Stimulated activated naive CD8-positive, alpha-beta T cell treated with anti-CD3 and anti-CD28 coated beads, Interleukin-15, Interleukin-2, amounts not matched to agents 100 U/mL and 50 U/mL, for 24 hours (primary cell): ENCODE measurements around the gene IL9R.
"Not testable (repeated sequence)": the region's sequence is repeated elsewhere in the genome, so short reads cannot be mapped to it uniquely, and the experiment has no call there.

Experiments used
- ATAC-seq: fragments of 150-1000 bp; cut with Tn5 transposase; one replicate; pipeline ENCODE4 v1.10.0; 2021
- DNase-seq: peaks from one replicate; pipeline ENCODE4 v3.0.0; 2021

IL9R gene

GRCh38 chrX:155997436-155997835, at the start of gene IL9R:
Gene IL9R (plus strand): TSS chrX:155997696. CDS start chrX:155997760, 64 bp downstream.
- ATAC-seq: peak; percentile 90

GRCh38 chrX:155949098-155949497, 48.4 kb upstream of the IL9R start:
- ATAC-seq: no peak

More at GRCh38 chrX:155997436-155997835, at the start of gene IL9R:
- DNase-seq: peak; percentile 68

GRCh38 chrX:155951237-155951789, 46.2 kb upstream of the IL9R start:
- ATAC-seq (no peak), DNase-seq (no peak)

More at GRCh38 chrX:155949098-155949497, 48.4 kb upstream of the IL9R start:
- no peak for DNase-seq

GRCh38 chrX:155953055-155953454, 44.4 kb upstream of the IL9R start:
- DNase-seq (no peak), ATAC-seq (no peak)

- DNase-seq: no peak
- no peak for ATAC-seq
Measured at GRCh38 chrX:155954793-155955192, 42.7 kb upstream of the IL9R start.

- ATAC-seq: no peak
- no peak for DNase-seq
Measured at GRCh38 chrX:155956099-155956498, 41.4 kb upstream of the IL9R start.

GRCh38 chrX:155956649-155957048, 40.8 kb upstream of the IL9R start:
- DNase-seq (no peak), ATAC-seq (no peak)

- DNase-seq (no peak), ATAC-seq (no peak)
Measured at GRCh38 chrX:155957843-155958242, 39.7 kb upstream of the IL9R start.

- ATAC-seq: no peak
- DNase-seq: no peak
Measured at GRCh38 chrX:155959018-155959587, 38.4 kb upstream of the IL9R start.

GRCh38 chrX:155962906-155963305, 34.6 kb upstream of the IL9R start:
- no peak for DNase-seq
- no peak for ATAC-seq

GRCh38 chrX:155966876-155967275, 30.6 kb upstream of the IL9R start:
- peak; percentile 19 for DNase-seq
- ATAC-seq: peak; percentile 76

- no peak for ATAC-seq
- DNase-seq: no peak
Measured at GRCh38 chrX:155967653-155968325, 29.7 kb upstream of the IL9R start.

GRCh38 chrX:155968326-155968661, 29.2 kb upstream of the IL9R start:
- no peak for DNase-seq
- ATAC-seq: no peak

GRCh38 chrX:155968791-155969190, 28.7 kb upstream of the IL9R start:
- DNase-seq (no peak), ATAC-seq (no peak)

- not testable (repeated sequence) for DNase-seq, ATAC-seq
Measured at GRCh38 chrX:155971658-155972057, 25.8 kb upstream of the IL9R start.

- not testable (repeated sequence) for ATAC-seq
Measured at GRCh38 chrX:155972241-155972640, 25.3 kb upstream of the IL9R start.

GRCh38 chrX:155983326-155983725, 14.2 kb upstream of the IL9R start:
- ATAC-seq (no peak), DNase-seq (no peak)

More at GRCh38 chrX:155972241-155972640, 25.3 kb upstream of the IL9R start:
- DNase-seq: not testable (repeated sequence)

GRCh38 chrX:155985208-155985607, 12.3 kb upstream of the IL9R start:
- DNase-seq (no peak), ATAC-seq (no peak)

GRCh38 chrX:155986995-155987394, 10.5 kb upstream of the IL9R start:
- not testable (repeated sequence) for ATAC-seq, DNase-seq

- DNase-seq (no peak), ATAC-seq (no peak)
Measured at GRCh38 chrX:155988859-155989258, 8.6 kb upstream of the IL9R start.

- ATAC-seq (no peak), DNase-seq (no peak)
Measured at GRCh38 chrX:155993421-155993820, 4.1 kb upstream of the IL9R start.

- no peak for DNase-seq
- ATAC-seq: no peak
Measured at GRCh38 chrX:155995321-155995875, 2.1 kb upstream of the IL9R start.

- no peak for ATAC-seq
Measured at GRCh38 chrX:155998116-155998515, 620 bp downstream of the IL9R start.

More at GRCh38 chrX:155998116-155998515, 620 bp downstream of the IL9R start:
- no peak for DNase-seq
